Activated CD8-positive, alpha-beta memory T cell treated with anti-CD3 and anti-CD28 coated beads for 1 hour (primary cell): ENCODE results near the gene MBLAC1.

Experiments used
- DNase-seq, 2 donors: peaks; one replicate each; pipeline ENCODE4 v3.0.0-alpha.2; 2020; ENCODE audit warnings: low read depth in 1 of 2; ENCODE audit errors: extremely low read depth in 1 of 2

Gene MBLAC1

GRCh38 chr7:100126931-100127865 is at the start of gene MBLAC1:
MBLAC1 (plus strand) TSS chr7:100126967; CDS start chr7:100127396, 429 bp downstream.
- peak; percentile 82 to 86 for DNase-seq

GRCh38 chr7:100077205-100077604 is 49.6 kb upstream of the MBLAC1 start:
- no peak for DNase-seq

GRCh38 chr7:100079024-100079560 is 47.7 kb upstream of the MBLAC1 start:
- DNase-seq, result no peak

GRCh38 chr7:100080907-100081534 is 45.7 kb upstream of the MBLAC1 start:
- no peak for DNase-seq

GRCh38 chr7:100081535-100082102 is 45.1 kb upstream of the MBLAC1 start, which contains the start of gene ZNF3:
ZNF3 (minus strand) TSS chr7:100081723; CDS start chr7:100077357, 4,366 bp downstream.
- peak; percentile 94 for DNase-seq

GRCh38 chr7:100082978-100083377 is 43.8 kb upstream of the MBLAC1 start:
- DNase-seq, result no peak

GRCh38 chr7:100085515-100085914 is 41.3 kb upstream of the MBLAC1 start:
- DNase-seq, result no peak

GRCh38 chr7:100087055-100087750 is 39.6 kb upstream of the MBLAC1 start:
- DNase-seq, result no peak

- DNase-seq, result no peak
Measured at GRCh38 chr7:100088095-100088620, 38.6 kb upstream of the MBLAC1 start.

- peak; percentile 63 to 80 for DNase-seq
Measured at GRCh38 chr7:100088621-100089457, 37.9 kb upstream of the MBLAC1 start, which contains the start of gene COPS6. COPS6 (plus strand) TSS chr7:100088969; CDS start chr7:100088991, 22 bp downstream.

- DNase-seq, result no peak
Measured at GRCh38 chr7:100089458-100090196, 37.1 kb upstream of the MBLAC1 start.

GRCh38 chr7:100090527-100091410 is 36.0 kb upstream of the MBLAC1 start:
- DNase-seq, result no peak

- DNase-seq, result no peak
Measured at GRCh38 chr7:100091411-100092181, 35.2 kb upstream of the MBLAC1 start.

- DNase-seq, result no peak
Measured at GRCh38 chr7:100093054-100093453, 33.7 kb upstream of the MBLAC1 start.

- DNase-seq, result no peak
Measured at GRCh38 chr7:100093498-100093897, 33.3 kb upstream of the MBLAC1 start.

GRCh38 chr7:100093925-100094486 is 32.8 kb upstream of the MBLAC1 start:
- no peak for DNase-seq

GRCh38 chr7:100095289-100095688 is 31.5 kb upstream of the MBLAC1 start:
- no peak for DNase-seq
